Osteocyte (in vitro differentiated cells): ENCODE data around the gene PTPN11. TPM values are rescaled to one million over a fixed set of nuclear protein-coding genes. Genes with fewer than 3 reads are reported as not detected.

Source experiments
- DNase-seq: peaks from one replicate; pipeline ENCODE4 v3.0.0; 2021; ENCODE audit warnings: mixed read lengths; ENCODE audit not compliant: unreplicated experiment; ENCODE audit errors: extremely low spot score
- H3K27ac Mint-ChIP-seq: one replicate; pipeline ENCODE4 v1.8.0; 2021; ENCODE audit warnings: mild to moderate bottlenecking, mixed read lengths; ENCODE audit not compliant: unreplicated experiment
- H3K27me3 Mint-ChIP-seq: one replicate; pipeline ENCODE4 v1.8.0; 2021; ENCODE audit warnings: mixed read lengths; ENCODE audit not compliant: unreplicated experiment
- H3K36me3 Mint-ChIP-seq: one replicate; pipeline ENCODE4 v1.8.0; 2021; ENCODE audit warnings: mixed read lengths; ENCODE audit not compliant: unreplicated experiment
- H3K4me1 Mint-ChIP-seq: one replicate; pipeline ENCODE4 v1.8.0; 2021; ENCODE audit warnings: mixed read lengths; ENCODE audit not compliant: unreplicated experiment
- H3K4me3 Mint-ChIP-seq: one replicate; pipeline ENCODE4 v1.8.0; 2021; ENCODE audit warnings: mild to moderate bottlenecking, moderate library complexity, mixed read lengths; ENCODE audit not compliant: unreplicated experiment
- H3K9me3 Mint-ChIP-seq: one replicate; pipeline ENCODE4 v1.8.0; 2021; ENCODE audit warnings: mixed read lengths; ENCODE audit not compliant: unreplicated experiment
- CTCF ChIP-seq: fragments of 200-600 bp; sonication (generic); IDR thresholded peaks from 2 replicates; pipeline ENCODE4 v1.5.0; 2021; ENCODE audit warnings: antibody characterized with exemption, mild to moderate bottlenecking, moderate library complexity
- total RNA-seq: library from RNA; stranded (reverse); gene quantifications from 2 replicates; pipeline ENCODE4 v1.2.1, GENCODE V29; 2021

The PTPN11 gene
- total RNA-seq, 1 donor from 2014 or later = 102 TPM

- Mint-ChIP-seq H3K27me3 (peaks cover 2% of the 10 kb centered on the region), H3K4me3 (no peak overlapping the region), H3K4me1 (peaks cover 7% of the 10 kb centered on the region), H3K9me3 (no peaks in the 10 kb centered on the region), H3K36me3 (no peaks in the 10 kb centered on the region), H3K27ac (no peak overlapping the region)
- TF ChIP-seq CTCF = no peak
- no peak for DNase-seq
Measured at GRCh38 chr12:112523856-112524255, 105.1 kb downstream of the PTPN11 start.

DNA sequence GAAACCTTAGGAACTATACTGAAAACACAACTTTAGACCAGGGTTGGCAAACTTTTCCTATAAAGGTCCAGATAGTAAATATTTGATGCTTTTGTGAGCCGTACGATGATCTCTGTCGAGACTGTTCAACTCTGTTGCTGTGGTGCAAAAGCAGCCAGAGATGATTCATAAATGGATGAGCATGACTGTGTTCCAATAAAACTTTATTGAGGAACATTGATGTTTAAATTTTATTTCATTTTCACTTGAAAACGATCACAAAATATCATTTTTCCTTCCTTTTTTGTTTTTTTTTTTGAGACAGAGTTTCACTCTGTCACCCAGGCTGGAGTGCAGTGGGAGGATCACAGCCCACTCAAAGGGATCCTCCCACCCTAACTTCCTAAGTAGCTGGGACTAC is 105.5 kb downstream of the PTPN11 start:
- Mint-ChIP-seq H3K27ac (no peak overlapping the region), H3K27me3 (peaks cover 2% of the 10 kb centered on the region), H3K9me3 (no peaks in the 10 kb centered on the region), H3K4me1 (peaks cover 7% of the 10 kb centered on the region), H3K4me3 (no peak overlapping the region), H3K36me3 (no peaks in the 10 kb centered on the region)
- no peak for TF ChIP-seq CTCF
- no peak for DNase-seq

GRCh38 chr12:112524676-112525425 is 106.1 kb downstream of the PTPN11 start:
- Mint-ChIP-seq H3K4me3 (no peak overlapping the region), H3K27me3 (peaks cover 2% of the 10 kb centered on the region), H3K9me3 (no peaks in the 10 kb centered on the region), H3K4me1 (peaks cover 7% of the 10 kb centered on the region), H3K36me3 (no peaks in the 10 kb centered on the region), H3K27ac (no peak overlapping the region)
- DNase-seq = no peak
- TF ChIP-seq CTCF = peak; percentile 15

- Mint-ChIP-seq H3K4me3 (no peak overlapping the region), H3K9me3 (no peaks in the 10 kb centered on the region), H3K27me3 (peaks cover 5% of the 10 kb centered on the region), H3K36me3 (no peaks in the 10 kb centered on the region), H3K27ac (no peak overlapping the region), H3K4me1 (peaks cover 7% of the 10 kb centered on the region)
- no peak for TF ChIP-seq CTCF
- DNase-seq = no peak
Measured at GRCh38 chr12:112525426-112525809, 106.7 kb downstream of the PTPN11 start.

- H3K36me3 Mint-ChIP-seq = no peaks in the 10 kb centered on the region
- no peaks in the 10 kb centered on the region for H3K9me3 Mint-ChIP-seq
- peaks cover 7% of the 10 kb centered on the region for H3K4me1 Mint-ChIP-seq
- DNase-seq = no peak
- TF ChIP-seq CTCF = no peak
- no peak overlapping the region for H3K27ac Mint-ChIP-seq
- H3K27me3 Mint-ChIP-seq = peaks cover 5% of the 10 kb centered on the region
- no peak overlapping the region for H3K4me3 Mint-ChIP-seq
Measured at GRCh38 chr12:112527082-112527481, 108.3 kb downstream of the PTPN11 start.
